SH-SY5Y (cell line): ENCODE measurements around the gene MRPL43.

Source experiments
- GATA2 ChIP-seq: IDR thresholded peaks from 2 replicates; pipeline ENCODE4 v1.6.1; 2011; ENCODE audit warnings: mild to moderate bottlenecking, low read depth, low read length
- GATA3 ChIP-seq: IDR thresholded peaks from 2 replicates; pipeline ENCODE4 v1.6.1; 2011; ENCODE audit warnings: low read depth, mild to moderate bottlenecking, low read length, moderate library complexity

- no peak for TF ChIP-seq GATA2
- TF ChIP-seq GATA3, result no peak
Measured at GRCh38 chr10:100972904-100973535, 14.3 kb downstream of the MRPL43 start.
